ENCODE results near the gene ACBD5. TPM values are rescaled to one million over a fixed set of nuclear protein-coding genes. Genes with fewer than 3 reads are reported as not detected.

The ACBD5 gene
- polyA plus RNA-seq, 4 donors: 34.1 to 43.8 (median 41.2) TPM

DNA sequence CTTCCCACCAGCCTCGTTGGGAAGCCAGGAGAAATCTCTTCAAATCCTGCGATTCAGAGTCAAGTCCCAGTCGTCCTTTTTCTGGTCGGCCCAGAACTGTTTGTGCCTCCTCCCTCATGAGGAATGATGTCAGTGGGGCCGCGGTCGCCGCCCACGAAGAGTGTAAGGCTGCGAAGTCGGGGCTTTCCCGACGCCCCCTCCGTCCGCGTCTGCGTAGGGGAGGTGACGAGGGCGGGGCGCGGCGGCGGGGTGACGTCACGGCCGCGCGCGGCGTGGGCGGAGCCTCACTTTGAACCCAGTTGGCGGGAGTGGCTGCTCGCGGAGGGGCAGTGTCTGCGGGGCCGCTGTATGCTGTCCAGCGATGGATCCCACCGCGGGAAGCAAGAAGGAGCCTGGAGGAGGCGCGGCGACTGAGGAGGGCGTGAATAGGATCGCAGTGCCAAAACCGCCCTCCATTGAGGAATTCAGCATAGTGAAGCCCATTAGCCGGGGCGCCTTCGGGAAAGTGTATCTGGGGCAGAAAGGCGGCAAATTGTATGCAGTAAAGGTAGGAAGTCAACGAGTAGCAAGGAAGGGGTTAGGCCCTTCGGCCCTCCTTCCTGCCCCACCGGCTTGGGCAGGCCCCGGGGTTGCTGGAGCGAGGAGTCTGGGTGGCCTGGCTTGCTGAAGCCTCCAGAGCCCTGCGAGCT, 85.4 kb downstream of the ACBD5 start, which contains the start of gene MASTL:
MASTL (plus strand) TSS at position 287 of the 689 bp plus-strand sequence; CDS start at position 362, 75 bp downstream.
- peak; percentile 78 to 92 (median 82) for DNase-seq (ENCODE audit: low read depth in 4 of 4, low spot score in 3 of 4)

DNA sequence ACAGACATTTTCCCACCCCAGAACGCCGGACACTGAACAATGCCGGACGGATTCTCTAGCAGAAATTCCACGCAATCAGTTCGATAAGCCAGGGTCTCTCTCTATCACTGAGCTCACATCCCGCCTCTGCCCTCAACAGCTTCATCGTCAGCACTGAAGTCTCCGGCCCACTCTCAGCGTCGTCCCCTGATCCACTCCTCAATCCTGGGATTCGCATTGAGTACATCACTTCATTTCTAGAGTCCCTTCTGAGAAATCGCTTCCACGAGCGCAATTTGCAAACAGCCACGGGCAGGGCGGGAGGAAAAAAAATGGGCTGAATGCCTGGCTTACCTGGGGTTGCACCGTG, 86.8 kb downstream of the ACBD5 start:
- DNase-seq (ENCODE audit: low read depth in 4 of 4, low spot score in 3 of 4): peak; percentile 12 to 61 (median 28)

- no peak for DNase-seq (ENCODE audit: low read depth in 4 of 4, low spot score in 3 of 4)
These were observed 87.3 kb downstream of the ACBD5 start for GRCh38 chr10:27153329-27153728.

- DNase-seq (ENCODE audit: low read depth in 4 of 4, low spot score in 3 of 4): no peak
These were observed 87.9 kb downstream of the ACBD5 start for GRCh38 chr10:27152687-27153086.

- no peak for DNase-seq (ENCODE audit: low read depth in 4 of 4, low spot score in 3 of 4)
These were observed 90.3 kb downstream of the ACBD5 start for GRCh38 chr10:27150261-27150660.

DNA sequence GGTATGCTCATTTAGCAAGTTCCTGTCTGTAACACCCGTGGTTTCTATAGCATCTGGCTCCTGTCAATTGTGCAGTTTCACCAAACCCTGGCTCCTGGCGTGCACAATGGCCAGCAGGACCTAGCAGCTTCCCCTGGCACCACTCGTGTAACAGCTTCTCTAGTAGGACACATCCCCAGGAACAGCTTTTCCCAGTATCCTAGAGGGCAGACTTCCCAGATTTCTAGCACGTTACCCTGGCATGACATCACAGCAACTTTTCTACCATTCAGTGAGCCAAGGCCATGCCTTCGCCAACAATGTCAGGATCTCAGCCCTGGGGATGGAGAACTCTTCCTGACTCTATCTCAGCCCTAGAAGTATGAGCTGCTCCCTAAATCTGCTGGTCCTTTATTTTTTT, 92.9 kb downstream of the ACBD5 start:
- no peak for DNase-seq (ENCODE audit: low read depth in 4 of 4, low spot score in 3 of 4)

DNA sequence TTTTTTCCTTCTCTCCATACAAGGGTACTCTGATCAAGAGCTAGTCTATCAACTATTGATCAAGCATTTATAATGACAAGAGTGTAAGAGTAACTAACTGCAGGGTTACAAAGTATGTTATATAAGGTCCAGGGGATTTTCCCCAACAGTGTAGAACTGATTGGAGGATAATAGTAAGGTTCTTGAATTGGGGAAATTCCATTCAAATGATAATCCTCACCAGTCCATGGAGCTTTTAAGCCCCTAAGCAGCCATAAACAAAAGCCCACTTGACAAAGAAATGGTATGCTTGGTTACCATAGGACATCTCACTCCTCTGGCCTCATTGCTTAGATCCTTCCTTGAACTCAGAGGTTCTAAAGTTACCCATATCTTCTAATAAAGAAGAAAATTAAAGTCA, 94.7 kb downstream of the ACBD5 start:
- DNase-seq (ENCODE audit: low read depth in 4 of 4, low spot score in 3 of 4): no peak

Other genes with a start within 250 kb of the ACBD5 start
- 10 to 100 TPM; 12.7 to 17.5 (median 13.3) TPM for gene ANKRD26, start 140.3 kb downstream of the ACBD5 start, polyA plus RNA-seq (ENCODE audit: insufficient read length in 4 of 4)
- gene YME1L1, start 86.4 kb downstream of the ACBD5 start, polyA plus RNA-seq (ENCODE audit: insufficient read length in 4 of 4): 100 to 1,000 TPM; 123 to 139 (median 132) TPM
- gene MASTL, start 85.4 kb downstream of the ACBD5 start, polyA plus RNA-seq (ENCODE audit: insufficient read length in 4 of 4): 10 to 100 TPM; 10.4 to 17.3 (median 15.2) TPM